Measurements from ENCODE around the gene ANKS6.

GRCh38 chr9:98702835-98703380, 93.4 kb downstream of the ANKS6 start:
- TF ChIP-seq CTCF (IDR thresholded peaks at IDR 0.05) (no peak), POLR2A (IDR thresholded peaks at IDR 0.05) (no peak)
